NT2/D1 (cell line): ENCODE data around the gene RAP2A.

Source experiments
- SUZ12 ChIP-seq: IDR thresholded peaks from 2 replicates; pipeline ENCODE4 v1.6.1; 2011; ENCODE audit not compliant: insufficient read length, insufficient read depth; ENCODE audit errors: extremely low read depth
- YY1 ChIP-seq: IDR thresholded peaks from 2 replicates; pipeline ENCODE4 v1.6.1; 2011; ENCODE audit not compliant: insufficient read length, insufficient read depth
- ZNF274 ChIP-seq: IDR thresholded peaks from 2 replicates; pipeline ENCODE4 v1.6.1; 2011; ENCODE audit warnings: mild to moderate bottlenecking, low read depth, low read length

DNA sequence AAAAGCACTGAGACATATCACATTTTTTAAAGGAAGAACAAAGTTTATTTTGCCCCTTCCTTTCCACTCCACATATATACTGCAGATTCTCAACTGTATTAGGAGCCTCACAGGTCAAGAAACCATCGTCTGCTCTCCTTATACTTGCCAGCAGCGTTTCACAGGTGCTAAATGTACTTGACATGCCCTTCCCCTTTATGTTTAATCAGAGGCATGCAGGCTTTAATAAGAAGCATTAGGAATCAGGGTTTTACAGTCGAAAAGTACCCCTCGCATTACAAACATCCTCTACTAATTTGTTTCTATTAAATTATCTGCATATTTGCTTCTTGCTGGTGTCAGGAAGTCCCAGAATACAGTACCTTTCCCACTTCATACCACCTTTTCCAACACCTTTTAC lies 3.7 kb upstream of the RAP2A start:
- TF ChIP-seq ZNF274 (no peak), SUZ12 (no peak), YY1 (no peak)
